Prostate gland (tissue), 2 donors: ENCODE measurements around the gene MED16. TPM values are rescaled to one million over a fixed set of nuclear protein-coding genes. Genes with fewer than 3 reads are reported as not detected.

Source experiments
- DNase-seq: peaks from one replicate; pipeline ENCODE4 v3.0.0-alpha.2; 2019; ENCODE audit warnings: low spot score
- H3K27ac ChIP-seq, 2 donors: fragments of 200-600 bp; sonication (generic); 2 replicates each; pipeline ENCODE4 v1.5.1; 2017 to 2019
- H3K27me3 ChIP-seq: fragments of 200-600 bp; sonication (generic); replicated peaks from 2 replicates; pipeline ENCODE4 v1.5.1; 2019; ENCODE audit not compliant: insufficient read depth
- H3K36me3 ChIP-seq, 2 donors: fragments of 200-600 bp; sonication (generic); 1 replicate in 1 of 2; 2 replicates in 1 of 2; pipeline versions ENCODE4 v1.5.1 to v1.8.1; 2017 to 2019
- H3K4me1 ChIP-seq: fragments of 200-600 bp; sonication (generic); replicated peaks from 2 replicates; pipeline ENCODE4 v1.5.1; 2019
- H3K4me3 ChIP-seq, 2 donors: fragments of 200-600 bp; sonication (generic); 2 replicates each; pipeline ENCODE4 v1.5.1; 2017 to 2019
- H3K9me3 ChIP-seq: fragments of 200-600 bp; sonication (generic); 2 replicates; pipeline ENCODE4 v1.5.1; 2017
- POLR2A ChIP-seq: fragments of 450-650 bp; IDR thresholded peaks from one replicate; pipeline ENCODE4 v1.6.1; 2016; ENCODE audit warnings: antibody characterized with exemption, mild to moderate bottlenecking
- POLR2AphosphoS5 ChIP-seq: sonication (generic); formaldehyde crosslinking; IDR thresholded peaks from one replicate; pipeline ENCODE4 v1.6.1; 2017; ENCODE audit warnings: antibody characterized with exemption
- WGBS: methylation state at CpG from one replicate; pipeline ENCODE4 v1.1.5; 2018; 5-methylcytosine and 5-hydroxymethylcytosine counted together
- intact Hi-C: fragments of 100-400 bp; cut with DNase I; formaldehyde crosslinking; loops from one replicate; pipeline ENCODE4 v1.14.2; 2022
- total RNA-seq, 2 donors: library from RNA; depleted of rRNA; stranded (reverse); fragments of >200 nt; gene quantifications; one replicate each; pipeline ENCODE4 v1.1.0, GENCODE V29; 2016
- TF ChIP-seq, protein P1 (sequence below), 4 experiments: fragments of 200-600 bp in 2 of 4; fragments of 450-650 bp in 2 of 4; sonication (generic) in 2 of 4; IDR thresholded peaks; 1 replicate in 3 of 4; 2 replicates in 1 of 4; pipeline ENCODE4 v1.5.1; 2016 to 2019; ENCODE audit warnings: antibody characterized with exemption in 4 of 4, mild to moderate bottlenecking in 2 of 4, moderate library complexity in 2 of 4

Gene MED16
- total RNA-seq, 2 donors from 2014 or later, result 65.1 to 114 TPM

GRCh38 chr19:927780-928401 lies 34.9 kb upstream of the MED16 start:
- Histone ChIP-seq H3K27ac (peak overlapping the region; percentile 85 to 87), H3K4me3 (peak overlapping the region; percentile 87 to 92), H3K4me1 (peaks cover 8% of the 10 kb centered on the region), H3K36me3 (no peaks in the 10 kb centered on the region), H3K27me3 (no peaks in the 10 kb centered on the region), H3K9me3 (no peaks in the 10 kb centered on the region)
- no peak for TF ChIP-seq POLR2AphosphoS5
- TF ChIP-seq, protein P1, sequence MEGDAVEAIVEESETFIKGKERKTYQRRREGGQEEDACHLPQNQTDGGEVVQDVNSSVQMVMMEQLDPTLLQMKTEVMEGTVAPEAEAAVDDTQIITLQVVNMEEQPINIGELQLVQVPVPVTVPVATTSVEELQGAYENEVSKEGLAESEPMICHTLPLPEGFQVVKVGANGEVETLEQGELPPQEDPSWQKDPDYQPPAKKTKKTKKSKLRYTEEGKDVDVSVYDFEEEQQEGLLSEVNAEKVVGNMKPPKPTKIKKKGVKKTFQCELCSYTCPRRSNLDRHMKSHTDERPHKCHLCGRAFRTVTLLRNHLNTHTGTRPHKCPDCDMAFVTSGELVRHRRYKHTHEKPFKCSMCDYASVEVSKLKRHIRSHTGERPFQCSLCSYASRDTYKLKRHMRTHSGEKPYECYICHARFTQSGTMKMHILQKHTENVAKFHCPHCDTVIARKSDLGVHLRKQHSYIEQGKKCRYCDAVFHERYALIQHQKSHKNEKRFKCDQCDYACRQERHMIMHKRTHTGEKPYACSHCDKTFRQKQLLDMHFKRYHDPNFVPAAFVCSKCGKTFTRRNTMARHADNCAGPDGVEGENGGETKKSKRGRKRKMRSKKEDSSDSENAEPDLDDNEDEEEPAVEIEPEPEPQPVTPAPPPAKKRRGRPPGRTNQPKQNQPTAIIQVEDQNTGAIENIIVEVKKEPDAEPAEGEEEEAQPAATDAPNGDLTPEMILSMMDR (IDR thresholded peaks at IDR 0.05), result no peak
- no peak for TF ChIP-seq POLR2A
- DNase-seq, result no peak
- intact Hi-C loops, result no loop called here
- 62% methylated on average over 9 of the region's 12 CpGs for WGBS

GRCh38 chr19:927351-927779 lies 34.4 kb upstream of the MED16 start:
- Histone ChIP-seq H3K4me3 (peak overlapping the region; percentile 87 to 92), H3K9me3 (no peaks in the 10 kb centered on the region), H3K36me3 (no peaks in the 10 kb centered on the region), H3K27ac (peak overlapping the region; percentile 85 to 87), H3K27me3 (no peaks in the 10 kb centered on the region), H3K4me1 (peaks cover 3% of the 10 kb centered on the region)
- TF ChIP-seq POLR2AphosphoS5 (no peak), POLR2A (no peak)
- TF ChIP-seq, protein P1 (IDR thresholded peaks at IDR 0.05), result no peak
- WGBS, result 19% methylated on average over 15 of the region's 15 CpGs
- intact Hi-C loops, result no loop called here
- no peak for DNase-seq

GRCh38 chr19:926589-927350 lies 33.8 kb upstream of the MED16 start:
- under 1% methylated on average over 52 of the region's 52 CpGs for WGBS
- TF ChIP-seq POLR2A, result no peak
- TF ChIP-seq, protein P1 (IDR thresholded peaks at IDR 0.05), result no peak
- Histone ChIP-seq H3K27ac (peak overlapping the region; percentile 85 to 87), H3K4me3 (peak overlapping the region; percentile 87 to 92), H3K36me3 (no peaks in the 10 kb centered on the region), H3K4me1 (peaks cover 3% of the 10 kb centered on the region), H3K27me3 (no peaks in the 10 kb centered on the region), H3K9me3 (no peaks in the 10 kb centered on the region)
- no peak for DNase-seq
- intact Hi-C loops, result no loop called here

GRCh38 chr19:926323-926588 lies 33.3 kb upstream of the MED16 start:
- Histone ChIP-seq H3K27ac (peak overlapping the region; percentile 85 to 87), H3K4me1 (peaks cover 3% of the 10 kb centered on the region), H3K36me3 (no peaks in the 10 kb centered on the region), H3K4me3 (peak overlapping the region; percentile 87 to 92), H3K9me3 (no peaks in the 10 kb centered on the region), H3K27me3 (no peaks in the 10 kb centered on the region)
- TF ChIP-seq, protein P1 (IDR thresholded peaks at IDR 0.05), result no peak
- TF ChIP-seq POLR2A (no peak), POLR2AphosphoS5 (no peak)
- intact Hi-C loops, result no loop called here
- under 1% methylated on average over 21 of the region's 21 CpGs for WGBS
- no peak for DNase-seq
